ENCODE data around the gene NPC1. TPM values are rescaled to one million over a fixed set of nuclear protein-coding genes. Genes with fewer than 3 reads are reported as not detected.
A peak's percentile ranks its signal among the peaks of the same experiment; 100 is the strongest.

Gene NPC1
- total and polyA plus RNA-seq, 9 donors = 21.8 to 100 (median 29.8) TPM

DNA sequence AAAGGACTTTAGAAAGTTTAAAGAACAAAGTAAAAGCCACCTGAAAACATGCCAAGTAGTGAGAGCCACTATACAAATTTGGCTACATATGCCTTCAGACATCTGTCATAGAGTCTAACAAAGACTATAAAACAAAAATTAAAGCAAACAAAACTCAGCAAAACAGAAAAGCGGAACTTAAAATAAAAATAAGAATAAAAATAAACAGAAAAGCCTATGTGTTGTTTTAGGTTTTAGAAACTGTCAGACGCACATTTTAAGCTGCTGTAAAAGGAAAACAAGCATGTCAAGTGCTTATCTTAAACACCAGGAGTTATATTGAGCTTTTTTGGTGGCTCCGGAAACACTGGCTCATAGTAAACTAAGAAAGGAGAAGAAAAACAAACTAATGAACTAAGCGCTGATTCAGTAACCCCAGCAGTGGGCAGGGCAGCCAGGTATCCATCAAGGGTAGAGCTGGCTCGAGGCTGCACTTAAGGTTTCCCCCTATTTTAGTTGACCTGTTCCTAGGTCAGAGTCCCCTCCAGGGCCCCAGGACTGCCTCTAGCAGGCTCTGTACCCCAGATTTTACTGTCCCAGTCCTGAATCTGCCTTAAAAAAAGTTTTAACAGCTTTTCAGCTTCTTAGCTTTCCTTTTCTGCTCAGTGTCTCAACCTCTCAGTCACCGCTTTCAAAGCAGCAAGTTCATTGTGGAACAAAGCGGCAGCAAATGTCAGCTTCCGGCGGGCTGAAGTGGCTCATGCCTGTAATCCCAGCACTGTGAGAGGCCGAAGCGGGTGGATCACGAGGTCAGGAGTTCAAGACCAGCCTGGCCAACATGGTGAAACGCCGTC, 98.4 kb downstream of the NPC1 start:
- intact Hi-C loops (cut with DNase I) = no loop called here
- TF ChIP-seq CTCF (IDR thresholded peaks at IDR 0.05) (no peak), POLR2A (IDR thresholded peaks at IDR 0.05) (no peak), EP300 (IDR thresholded peaks at IDR 0.05) (no peak)
- 23 to 39% (median 27%) methylated on average over 14 of the region's 14 CpGs for WGBS, 3 donors

GRCh38 chr18:23485386-23485785, 100.9 kb downstream of the NPC1 start:
- 89 to 94% (median 93%) methylated on average over 7 of the region's 7 CpGs for WGBS, 3 donors

More for the DNA sequence above, 98.4 kb downstream of the NPC1 start:
- Histone ChIP-seq H3K4me3 (peak overlapping the region; percentile 16), H3K27me3 (no peaks in the 10 kb centered on the region), H3K9me3 (no peaks in the 10 kb centered on the region), H3K27ac (peak overlapping the region in 1 of 2 donors; percentile 37), H3K4me1 (ENCODE audit: insufficient read depth) (peaks cover 2% of the 10 kb centered on the region), H3K36me3 (no peaks in the 10 kb centered on the region)
- DNase-seq = no peak

GRCh38 chr18:23484561-23485182, 101.6 kb downstream of the NPC1 start:
- no peaks in the 10 kb centered on the region for H3K9me3 ChIP-seq
- TF ChIP-seq EP300 (IDR thresholded peaks at IDR 0.05) (no peak), CTCF (IDR thresholded peaks at IDR 0.05) (no peak), POLR2A (IDR thresholded peaks at IDR 0.05) (no peak)
- no peak overlapping the region for H3K27ac ChIP-seq
- intact Hi-C loops (cut with DNase I) = no loop called here
- WGBS, 3 donors = 21 to 35% (median 26%) methylated on average over 8 of the region's 8 CpGs
- no peak for DNase-seq
- H3K36me3 ChIP-seq = no peaks in the 10 kb centered on the region
- no peaks in the 10 kb centered on the region for H3K27me3 ChIP-seq
- peaks cover 2% of the 10 kb centered on the region for H3K4me1 ChIP-seq (ENCODE audit: insufficient read depth)
- H3K4me3 ChIP-seq = no peak overlapping the region

More at GRCh38 chr18:23485386-23485785, 100.9 kb downstream of the NPC1 start:
- H3K36me3 ChIP-seq = no peaks in the 10 kb centered on the region
- intact Hi-C loops (cut with DNase I) = no loop called here
- no peaks in the 10 kb centered on the region for H3K9me3 ChIP-seq
- no peak overlapping the region for H3K27ac ChIP-seq
- TF ChIP-seq CTCF (IDR thresholded peaks at IDR 0.05) (no peak), EP300 (IDR thresholded peaks at IDR 0.05) (no peak), POLR2A (IDR thresholded peaks at IDR 0.05) (no peak)
- peaks cover 2% of the 10 kb centered on the region for H3K4me1 ChIP-seq (ENCODE audit: insufficient read depth)
- no peak for DNase-seq
- H3K27me3 ChIP-seq = no peaks in the 10 kb centered on the region
- no peak overlapping the region for H3K4me3 ChIP-seq

Small RNA genes lying within 50 kb of the gene (small RNA-seq; reads per million reads assigned to genes)
- gene AC026634.1 (not detected), gene RF00019 (not detected)

Other genes with a start within 250 kb of the NPC1 start
- 10 to 100 TPM; 21.5 to 47.6 (median 39.2) TPM for gene RIOK3, start 133.2 kb downstream of the NPC1 start, total RNA-seq
- gene RIOK3, start 133.2 kb downstream of the NPC1 start, polyA plus RNA-seq = 10 to 100 TPM; 29.2 to 48.3 TPM
- gene RMC1, start 83.0 kb downstream of the NPC1 start, total RNA-seq = 10 to 100 TPM; 15.0 to 29.2 (median 21.8) TPM
- 10 to 100 TPM; 22.9 to 29.5 TPM for gene RMC1, start 83.0 kb downstream of the NPC1 start, polyA plus RNA-seq
- gene ANKRD29, start 76.4 kb upstream of the NPC1 start, total RNA-seq = 10 to 100 TPM; 14.6 to 25.7 (median 17.6) TPM
- 10 to 100 TPM; 16.9 to 23.4 TPM for gene ANKRD29, start 76.4 kb upstream of the NPC1 start, polyA plus RNA-seq
- 10 to 100 TPM in 5 of 7 donors, 1 to 10 TPM in 2; 7.4 to 44.9 (median 14.8) TPM for gene LAMA3, start 102.9 kb upstream of the NPC1 start, total RNA-seq
- 10 to 100 TPM in 1 of 2 donors, 1 to 10 TPM in 1; 2.9 to 24.3 TPM for gene LAMA3, start 102.9 kb upstream of the NPC1 start, polyA plus RNA-seq

All from ovary (tissue), 9 donors.